Gastroesophageal sphincter (tissue), 4 donors: ENCODE data around the gene RBM19. TPM values are rescaled to one million over a fixed set of nuclear protein-coding genes. Genes with fewer than 3 reads are reported as not detected.

Experiments used
- ATAC-seq: fragments of 150-250 bp; one replicate; pipeline ENCODE4 v1.9.1; 2016; ENCODE audit warnings: mild to moderate bottlenecking, moderate library complexity
- H3K27ac ChIP-seq, 4 donors: fragments of 200-600 bp; sonication (generic) in 3 of 4; 1 replicate in 3 of 4; 2 replicates in 1 of 4; pipeline ENCODE4 v1.5.1; 2016 to 2019
- H3K27me3 ChIP-seq: fragments of 200-600 bp; sonication (generic); one replicate; pipeline ENCODE4 v1.5.1; 2019
- H3K36me3 ChIP-seq, 2 donors: fragments of 200-600 bp; sonication (generic); one replicate each; pipeline ENCODE4 v1.5.1; 2019; ENCODE audit warnings: control low read depth in 1 of 2
- H3K4me1 ChIP-seq, 3 donors: fragments of 200-600 bp; sonication (generic); 1 replicate in 2 of 3; 2 replicates in 1 of 3; pipeline ENCODE4 v1.5.1; 2016 to 2019; ENCODE audit warnings: control low read depth in 2 of 3
- H3K4me3 ChIP-seq, 2 donors: fragments of 200-600 bp; sonication (generic); one replicate each; pipeline ENCODE4 v1.5.1; 2019; ENCODE audit warnings: mild to moderate bottlenecking in 1 of 2, moderate library complexity in 1 of 2
- H3K9me3 ChIP-seq, 3 donors: fragments of 200-600 bp; sonication (generic); one replicate each; pipeline ENCODE4 v1.5.1; 2017 to 2019; ENCODE audit warnings: control low read depth in 2 of 3
- CTCF ChIP-seq, 4 experiments: fragments of 200-600 bp in 2 of 4; fragments of 450-650 bp in 2 of 4; sonication (generic) in 1 of 4; IDR thresholded peaks; one replicate each; pipeline ENCODE4 v1.5.1; 2017 to 2019; ENCODE audit warnings: antibody characterized with exemption in 4 of 4, mild to moderate bottlenecking in 2 of 4, moderate library complexity in 2 of 4
- EP300 ChIP-seq: sonication (generic); formaldehyde crosslinking; IDR thresholded peaks from one replicate; pipeline ENCODE4 v1.6.1; 2017; ENCODE audit warnings: antibody characterized with exemption, mild to moderate bottlenecking
- POLR2A ChIP-seq, 2 donors: fragments of 450-650 bp; IDR thresholded peaks; one replicate each; pipeline ENCODE4 v1.6.1; 2017; ENCODE audit warnings: antibody characterized with exemption in 2 of 2, mild to moderate bottlenecking in 2 of 2, moderate library complexity in 1 of 2
- POLR2AphosphoS5 ChIP-seq: sonication (generic); formaldehyde crosslinking; IDR thresholded peaks from one replicate; pipeline ENCODE4 v1.6.1; 2017; ENCODE audit warnings: antibody characterized with exemption
- WGBS, 2 donors: methylation state at CpG; one replicate each; pipeline ENCODE4 v1.1.5; 2018; ENCODE audit warnings: low coverage in 1 of 2; 5-methylcytosine and 5-hydroxymethylcytosine counted together
- total RNA-seq, 4 donors: library from RNA; depleted of rRNA; stranded (reverse); fragments of >200 nt; gene quantifications; one replicate each; pipeline ENCODE4 v1.1.0, GENCODE V29; 2016

RBM19 gene
- total RNA-seq, 4 donors from 2014 or later, result 24.5 to 45.3 (median 33.9) TPM

GRCh38 chr12:113796852-113797534, 169.1 kb downstream of the RBM19 start:
- ATAC-seq, result no peak

GRCh38 chr12:113796066-113796827, 169.9 kb downstream of the RBM19 start:
- TF ChIP-seq EP300, result no peak
- Histone ChIP-seq H3K27me3 (peaks cover 7% of the 10 kb centered on the region), H3K36me3 (no peaks in the 10 kb centered on the region), H3K4me1 (no peaks in the 10 kb centered on the region), H3K9me3 (peaks cover 0 to 7% (median 0%) of the 10 kb centered on the region in 3 donors), H3K27ac (no peak overlapping the region), H3K4me3 (no peak overlapping the region)
- ATAC-seq, result no peak
- WGBS, 2 donors, result 50 to 60% methylated on average over 1 to 11 of the region's 28 CpGs

More at GRCh38 chr12:113796852-113797534, 169.1 kb downstream of the RBM19 start:
- no peaks in the 10 kb centered on the region for H3K4me1 ChIP-seq
- peaks cover 7% of the 10 kb centered on the region for H3K27me3 ChIP-seq
- H3K27ac ChIP-seq, result no peak overlapping the region
- H3K36me3 ChIP-seq, result no peaks in the 10 kb centered on the region
- TF ChIP-seq POLR2AphosphoS5 (no peak), EP300 (no peak), CTCF (IDR thresholded peaks at IDR 0.05) (no peak), POLR2A (IDR thresholded peaks at IDR 0.05) (no peak)
- no peak overlapping the region for H3K4me3 ChIP-seq
- H3K9me3 ChIP-seq, result no peaks in the 10 kb centered on the region
- WGBS, 2 donors, result 57 to 71% methylated on average over 1 to 4 of the region's 14 CpGs

GRCh38 chr12:113795445-113795844, 170.7 kb downstream of the RBM19 start:
- WGBS, 2 donors, result 39 to 64% methylated on average over 8 of the region's 10 CpGs
- no peaks in the 10 kb centered on the region for H3K36me3 ChIP-seq
- no peak for ATAC-seq
- no peak overlapping the region for H3K27ac ChIP-seq
- peaks cover 7% of the 10 kb centered on the region for H3K27me3 ChIP-seq
- no peak overlapping the region for H3K4me3 ChIP-seq
- no peak for TF ChIP-seq POLR2A (IDR thresholded peaks at IDR 0.05)
- H3K4me1 ChIP-seq, result no peaks in the 10 kb centered on the region
- peaks cover 0 to 7% (median 0%) of the 10 kb centered on the region in 3 donors for H3K9me3 ChIP-seq

GRCh38 chr12:113794774-113795173, 171.4 kb downstream of the RBM19 start:
- no peaks in the 10 kb centered on the region for H3K4me1 ChIP-seq
- no peaks in the 10 kb centered on the region for H3K36me3 ChIP-seq
- peaks cover 0 to 7% (median 0%) of the 10 kb centered on the region in 3 donors for H3K9me3 ChIP-seq
- no peak for ATAC-seq
- peaks cover 7% of the 10 kb centered on the region for H3K27me3 ChIP-seq
- WGBS, 2 donors, result 41 to 44% methylated on average over 9 to 13 of the region's 17 CpGs
- no peak overlapping the region for H3K4me3 ChIP-seq
- TF ChIP-seq EP300 (no peak), POLR2AphosphoS5 (no peak), CTCF (IDR thresholded peaks at IDR 0.05) (no peak)
- no peak overlapping the region for H3K27ac ChIP-seq

- H3K4me3 ChIP-seq, result no peak overlapping the region
- no peak overlapping the region for H3K27ac ChIP-seq
- ATAC-seq, result no peak
- TF ChIP-seq POLR2A (IDR thresholded peaks at IDR 0.05), result no peak
- TF ChIP-seq CTCF (IDR thresholded peaks at IDR 0.05), result no peak
- no peak for TF ChIP-seq POLR2AphosphoS5
- no peaks in the 10 kb centered on the region for H3K36me3 ChIP-seq
- 63% methylated on average over 9 of the region's 9 CpGs; no CpG with 5 or more reads in 1 of the 2 donors for WGBS, 2 donors
- peaks cover 7% of the 10 kb centered on the region for H3K27me3 ChIP-seq
- H3K9me3 ChIP-seq, result peaks cover 0 to 22% (median 0%) of the 10 kb centered on the region in 3 donors
- H3K4me1 ChIP-seq, result no peaks in the 10 kb centered on the region
These were observed 172.9 kb downstream of the RBM19 start for GRCh38 chr12:113793250-113793649.

- WGBS, 2 donors, result 59 to 67% methylated on average over 5 of the region's 6 CpGs
- peaks cover 5% of the 10 kb centered on the region for H3K27me3 ChIP-seq
- no peak overlapping the region for H3K4me3 ChIP-seq
- no peak for ATAC-seq
- TF ChIP-seq EP300 (no peak), POLR2AphosphoS5 (no peak), POLR2A (IDR thresholded peaks at IDR 0.05) (no peak), CTCF (IDR thresholded peaks at IDR 0.05) (no peak)
- H3K9me3 ChIP-seq, result peaks cover 0 to 27% (median 0%) of the 10 kb centered on the region in 3 donors
- H3K27ac ChIP-seq, result no peak overlapping the region
- H3K4me1 ChIP-seq, result no peaks in the 10 kb centered on the region
- no peaks in the 10 kb centered on the region for H3K36me3 ChIP-seq
These were observed 173.7 kb downstream of the RBM19 start for GRCh38 chr12:113792450-113792849.
